ENCODE data around the gene GPC6.

DNA sequence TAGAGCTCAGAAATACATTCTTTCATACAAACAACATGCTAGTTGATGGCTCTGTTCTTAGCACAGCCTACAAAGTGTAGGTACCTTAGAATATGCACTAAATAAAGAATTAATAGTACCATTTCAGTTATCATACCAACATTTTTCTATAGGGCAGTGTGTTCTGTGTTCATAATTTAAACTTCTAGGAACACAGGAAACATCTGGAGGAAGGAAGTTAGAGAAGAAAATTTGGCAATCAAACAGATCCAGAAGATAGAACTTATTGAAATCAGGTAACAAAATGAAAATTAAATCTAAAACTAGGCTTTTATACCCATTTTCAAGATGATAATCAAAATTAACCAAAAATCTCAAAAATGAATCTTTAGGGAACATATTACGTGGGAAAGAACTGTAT is 725.3 kb downstream of the GPC6 start:
- TF ChIP-seq POLR2A (IDR thresholded peaks at IDR 0.05; ENCODE audit: low read depth, low read length) (no peak), POLR2AphosphoS5 (IDR thresholded peaks at IDR 0.05; ENCODE audit: low read depth, low read length) (no peak)
